ENCODE results near the gene PTPRM. TPM values are rescaled to one million over a fixed set of nuclear protein-coding genes. Genes with fewer than 3 reads are reported as not detected.

PTPRM gene
- polyA plus RNA-seq, 2 of the 4 experiments (the other 2 are of a cell fraction) = 44.5 to 199 TPM

DNA sequence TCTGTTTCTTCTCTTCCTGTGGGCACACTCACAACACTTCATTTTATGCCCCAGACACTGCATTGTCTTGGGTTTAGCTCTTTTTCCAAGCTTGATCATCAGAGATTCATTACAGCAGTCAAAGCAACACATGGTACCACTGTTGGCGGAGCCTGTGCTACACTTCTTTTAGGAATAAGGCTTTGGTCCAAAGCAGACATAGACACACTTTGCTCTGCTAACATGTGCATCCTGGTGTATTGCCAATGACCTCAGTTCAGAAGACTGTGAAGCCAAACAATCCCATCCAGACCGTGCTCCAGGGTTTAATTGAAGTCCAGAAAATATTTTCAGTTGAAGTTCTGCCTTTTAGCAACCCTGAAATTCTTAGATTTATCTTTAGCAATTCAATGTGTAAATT lies 687.5 kb downstream of the PTPRM start:
- no peak overlapping the region for H3K4me2 ChIP-seq
- no peak for DNase-seq (ENCODE audit: low read depth in 1 of 2, low spot score in 1 of 2)
- H3K4me1 ChIP-seq = no peaks in the 10 kb centered on the region
- no peak for FAIRE-seq
- ChIA-PET POLR2A (no interaction called here), CTCF (no interaction called here)
- no peak for TF ChIP-seq ESRRA (IDR thresholded peaks at IDR 0.05; ENCODE audit: borderline replicate concordance, low read length)
- TF ChIP-seq, protein P1, sequence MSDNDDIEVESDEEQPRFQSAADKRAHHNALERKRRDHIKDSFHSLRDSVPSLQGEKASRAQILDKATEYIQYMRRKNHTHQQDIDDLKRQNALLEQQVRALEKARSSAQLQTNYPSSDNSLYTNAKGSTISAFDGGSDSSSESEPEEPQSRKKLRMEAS (IDR thresholded peaks at IDR 0.05) = no peak
- no peak for TF ChIP-seq RAD21 (conservative IDR thresholded peaks at IDR 0.05 in 1 of 2, IDR thresholded peaks at IDR 0.05 in 1 of 2)
- TF ChIP-seq, protein P2, sequence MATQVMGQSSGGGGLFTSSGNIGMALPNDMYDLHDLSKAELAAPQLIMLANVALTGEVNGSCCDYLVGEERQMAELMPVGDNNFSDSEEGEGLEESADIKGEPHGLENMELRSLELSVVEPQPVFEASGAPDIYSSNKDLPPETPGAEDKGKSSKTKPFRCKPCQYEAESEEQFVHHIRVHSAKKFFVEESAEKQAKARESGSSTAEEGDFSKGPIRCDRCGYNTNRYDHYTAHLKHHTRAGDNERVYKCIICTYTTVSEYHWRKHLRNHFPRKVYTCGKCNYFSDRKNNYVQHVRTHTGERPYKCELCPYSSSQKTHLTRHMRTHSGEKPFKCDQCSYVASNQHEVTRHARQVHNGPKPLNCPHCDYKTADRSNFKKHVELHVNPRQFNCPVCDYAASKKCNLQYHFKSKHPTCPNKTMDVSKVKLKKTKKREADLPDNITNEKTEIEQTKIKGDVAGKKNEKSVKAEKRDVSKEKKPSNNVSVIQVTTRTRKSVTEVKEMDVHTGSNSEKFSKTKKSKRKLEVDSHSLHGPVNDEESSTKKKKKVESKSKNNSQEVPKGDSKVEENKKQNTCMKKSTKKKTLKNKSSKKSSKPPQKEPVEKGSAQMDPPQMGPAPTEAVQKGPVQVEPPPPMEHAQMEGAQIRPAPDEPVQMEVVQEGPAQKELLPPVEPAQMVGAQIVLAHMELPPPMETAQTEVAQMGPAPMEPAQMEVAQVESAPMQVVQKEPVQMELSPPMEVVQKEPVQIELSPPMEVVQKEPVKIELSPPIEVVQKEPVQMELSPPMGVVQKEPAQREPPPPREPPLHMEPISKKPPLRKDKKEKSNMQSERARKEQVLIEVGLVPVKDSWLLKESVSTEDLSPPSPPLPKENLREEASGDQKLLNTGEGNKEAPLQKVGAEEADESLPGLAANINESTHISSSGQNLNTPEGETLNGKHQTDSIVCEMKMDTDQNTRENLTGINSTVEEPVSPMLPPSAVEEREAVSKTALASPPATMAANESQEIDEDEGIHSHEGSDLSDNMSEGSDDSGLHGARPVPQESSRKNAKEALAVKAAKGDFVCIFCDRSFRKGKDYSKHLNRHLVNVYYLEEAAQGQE (IDR thresholded peaks at IDR 0.05) = no peak
- no peak for TF ChIP-seq TP53 (CRISPR knock-in tag; IDR thresholded peaks at IDR 0.05)
- TF ChIP-seq MAZ (IDR thresholded peaks at IDR 0.05; ENCODE audit: borderline replicate concordance, low read depth, low read length) = no peak
- TF ChIP-seq HOXB5 (CRISPR knock-in tag; IDR thresholded peaks at IDR 0.05) = no peak
- no peak for TF ChIP-seq HDAC2 (IDR thresholded peaks at IDR 0.05)
- TF ChIP-seq SMC3 (IDR thresholded peaks at IDR 0.05) = no peak
- no peak for TF ChIP-seq CHD4 (IDR thresholded peaks at IDR 0.05; ENCODE audit: borderline replicate concordance)
- H3K9me3 ChIP-seq = no peaks in the 10 kb centered on the region
- no peak overlapping the region for H3K27ac ChIP-seq
- no peak overlapping the region for H3K4me3 ChIP-seq
- 94% methylated on average over 2 of the region's 2 CpGs for WGBS (ENCODE audit: missing lambda C conversion rate)
- ATAC-seq = no peak

DNA sequence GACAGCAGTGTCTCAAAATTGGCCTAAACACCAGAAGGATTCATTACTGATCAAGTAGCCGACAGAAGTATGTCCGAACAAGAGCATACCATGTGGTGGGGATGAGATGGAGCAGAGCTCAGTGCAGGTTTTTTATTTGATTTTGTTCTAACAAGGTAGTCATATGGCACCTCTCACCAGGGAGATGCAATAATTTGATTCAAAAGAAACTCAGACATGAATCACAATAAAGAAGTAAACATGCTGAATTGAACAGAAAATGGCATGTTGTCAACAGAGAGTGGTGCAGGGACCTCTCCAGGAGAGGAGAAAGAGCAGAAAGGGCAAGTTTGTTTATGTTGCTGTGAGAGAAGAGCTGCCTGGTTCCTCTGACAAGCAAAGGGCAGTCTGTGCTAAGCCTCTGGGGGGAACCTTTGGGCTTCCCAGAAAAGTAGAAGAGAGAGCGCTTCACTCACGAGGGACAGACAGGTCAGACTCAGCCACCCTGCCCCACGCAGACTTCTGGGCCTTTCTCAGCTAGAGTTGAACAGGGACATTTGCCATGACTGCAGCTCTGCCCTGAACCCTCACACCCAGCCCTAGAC lies 690.8 kb downstream of the PTPRM start:
- Histone ChIP-seq H3K9me3 (no peaks in the 10 kb centered on the region), H3K4me2 (no peak overlapping the region), H3K27ac (no peak overlapping the region), H3K4me1 (no peaks in the 10 kb centered on the region), H3K4me3 (no peak overlapping the region)
- FAIRE-seq (no peak), ATAC-seq (no peak), DNase-seq (ENCODE audit: low read depth in 1 of 2, low spot score in 1 of 2) (no peak)
- TF ChIP-seq, protein P3, sequence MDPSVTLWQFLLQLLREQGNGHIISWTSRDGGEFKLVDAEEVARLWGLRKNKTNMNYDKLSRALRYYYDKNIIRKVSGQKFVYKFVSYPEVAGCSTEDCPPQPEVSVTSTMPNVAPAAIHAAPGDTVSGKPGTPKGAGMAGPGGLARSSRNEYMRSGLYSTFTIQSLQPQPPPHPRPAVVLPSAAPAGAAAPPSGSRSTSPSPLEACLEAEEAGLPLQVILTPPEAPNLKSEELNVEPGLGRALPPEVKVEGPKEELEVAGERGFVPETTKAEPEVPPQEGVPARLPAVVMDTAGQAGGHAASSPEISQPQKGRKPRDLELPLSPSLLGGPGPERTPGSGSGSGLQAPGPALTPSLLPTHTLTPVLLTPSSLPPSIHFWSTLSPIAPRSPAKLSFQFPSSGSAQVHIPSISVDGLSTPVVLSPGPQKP (IDR thresholded peaks at IDR 0.05; ENCODE audit: low read depth, low read length) = no peak
- 94% methylated on average over 4 of the region's 5 CpGs for WGBS (ENCODE audit: missing lambda C conversion rate)
- ChIA-PET CTCF (no interaction called here), POLR2A (no interaction called here)

DNA sequence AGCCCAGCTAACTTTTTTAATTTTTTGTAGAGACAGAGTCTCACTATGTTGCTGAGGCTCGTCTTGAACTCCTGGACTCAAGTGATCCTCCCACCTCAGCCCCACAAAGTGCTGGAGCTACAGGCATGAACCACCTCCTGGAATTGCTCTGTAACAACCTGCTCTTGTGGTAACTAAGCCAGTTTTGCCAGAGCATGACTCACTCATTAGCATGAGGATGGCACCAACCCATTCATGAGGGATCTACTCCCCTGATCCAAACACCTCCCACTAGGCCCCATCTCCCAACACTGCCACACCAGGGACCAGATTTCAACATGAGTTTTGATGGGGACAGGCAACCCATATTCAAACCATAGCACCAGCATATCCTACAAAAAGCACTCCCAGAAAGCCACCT lies 693.2 kb downstream of the PTPRM start:
- Histone ChIP-seq H3K4me1 (no peaks in the 10 kb centered on the region), H3K9me3 (no peaks in the 10 kb centered on the region), H3K4me2 (no peak overlapping the region), H3K4me3 (no peak overlapping the region), H3K27ac (no peak overlapping the region)
- ATAC-seq (no peak), DNase-seq (ENCODE audit: low read depth in 1 of 2, low spot score in 1 of 2) (no peak), FAIRE-seq (no peak)
- CTCF ChIA-PET = no interaction called here
- WGBS (ENCODE audit: missing lambda C conversion rate) = 100% methylated on average over 1 of the region's 1 CpG
- TF ChIP-seq EHF (CRISPR knock-in tag; IDR thresholded peaks at IDR 0.05) (no peak), CBX8 (IDR thresholded peaks at IDR 0.05) (no peak), HOXB13 (CRISPR knock-in tag; IDR thresholded peaks at IDR 0.05; ENCODE audit: low read depth) (no peak), EP300 (IDR thresholded peaks at IDR 0.05) (no peak), GATA3 (IDR thresholded peaks at IDR 0.05; ENCODE audit: borderline replicate concordance) (no peak), CHD4 (IDR thresholded peaks at IDR 0.05; ENCODE audit: borderline replicate concordance) (no peak), RCOR1 (IDR thresholded peaks at IDR 0.05; ENCODE audit: low read depth, low read length) (no peak), NFE2L2 (conservative IDR thresholded peaks at IDR 0.05; ENCODE audit: low read length) (no peak), CEBPB (IDR thresholded peaks at IDR 0.05) (no peak), POLR2A (IDR thresholded peaks at IDR 0.05; ENCODE audit: low read length) (no peak), ZC3H11A (IDR thresholded peaks at IDR 0.05) (no peak)
- TF ChIP-seq, protein P4, sequence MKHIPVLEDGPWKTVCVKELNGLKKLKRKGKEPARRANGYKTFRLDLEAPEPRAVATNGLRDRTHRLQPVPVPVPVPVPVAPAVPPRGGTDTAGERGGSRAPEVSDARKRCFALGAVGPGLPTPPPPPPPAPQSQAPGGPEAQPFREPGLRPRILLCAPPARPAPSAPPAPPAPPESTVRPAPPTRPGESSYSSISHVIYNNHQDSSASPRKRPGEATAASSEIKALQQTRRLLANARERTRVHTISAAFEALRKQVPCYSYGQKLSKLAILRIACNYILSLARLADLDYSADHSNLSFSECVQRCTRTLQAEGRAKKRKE (CRISPR knock-in tag; IDR thresholded peaks at IDR 0.05; ENCODE audit: low read depth) = no peak
- TF ChIP-seq, protein P5, sequence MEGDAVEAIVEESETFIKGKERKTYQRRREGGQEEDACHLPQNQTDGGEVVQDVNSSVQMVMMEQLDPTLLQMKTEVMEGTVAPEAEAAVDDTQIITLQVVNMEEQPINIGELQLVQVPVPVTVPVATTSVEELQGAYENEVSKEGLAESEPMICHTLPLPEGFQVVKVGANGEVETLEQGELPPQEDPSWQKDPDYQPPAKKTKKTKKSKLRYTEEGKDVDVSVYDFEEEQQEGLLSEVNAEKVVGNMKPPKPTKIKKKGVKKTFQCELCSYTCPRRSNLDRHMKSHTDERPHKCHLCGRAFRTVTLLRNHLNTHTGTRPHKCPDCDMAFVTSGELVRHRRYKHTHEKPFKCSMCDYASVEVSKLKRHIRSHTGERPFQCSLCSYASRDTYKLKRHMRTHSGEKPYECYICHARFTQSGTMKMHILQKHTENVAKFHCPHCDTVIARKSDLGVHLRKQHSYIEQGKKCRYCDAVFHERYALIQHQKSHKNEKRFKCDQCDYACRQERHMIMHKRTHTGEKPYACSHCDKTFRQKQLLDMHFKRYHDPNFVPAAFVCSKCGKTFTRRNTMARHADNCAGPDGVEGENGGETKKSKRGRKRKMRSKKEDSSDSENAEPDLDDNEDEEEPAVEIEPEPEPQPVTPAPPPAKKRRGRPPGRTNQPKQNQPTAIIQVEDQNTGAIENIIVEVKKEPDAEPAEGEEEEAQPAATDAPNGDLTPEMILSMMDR (IDR thresholded peaks at IDR 0.05) = no peak
- TF ChIP-seq, protein P3 (IDR thresholded peaks at IDR 0.05; ENCODE audit: low read depth, low read length) = no peak
- POLR2A ChIA-PET = no interaction called here
